Adrenal gland (tissue), 12 donors: ENCODE results near the gene NAGPA. TPM values are rescaled to one million over a fixed set of nuclear protein-coding genes. Genes with fewer than 3 reads are reported as not detected.

ENCODE experiments used
- DNase-seq, 7 donors: peaks; one replicate each; pipeline ENCODE4 v3.0.0-alpha.2; 2019 to 2020
- H3K27ac ChIP-seq, 5 donors: fragments of 200-600 bp; sonication (generic) in 4 of 5; 1 replicate in 3 of 5; 2 replicates in 2 of 5; pipeline versions ENCODE4 v1.5.1 to v1.8.0; 2016 to 2020; ENCODE audit warnings: mild to moderate bottlenecking in 1 of 5
- H3K27me3 ChIP-seq: fragments of 200-600 bp; 2 replicates; pipeline ENCODE4 v1.8.0; 2021
- H3K36me3 ChIP-seq, 2 donors: fragments of 200-600 bp; replicated peaks in 1 of 2; 1 replicate in 1 of 2; 2 replicates in 1 of 2; pipeline versions ENCODE4 v1.5.1 to v1.8.0; 2018 to 2022
- H3K4me1 ChIP-seq, 2 donors: fragments of 200-600 bp; replicated peaks in 1 of 2; 1 replicate in 1 of 2; 2 replicates in 1 of 2; pipeline versions ENCODE4 v1.5.1 to v1.8.0; 2018 to 2021
- H3K4me3 ChIP-seq, 4 donors: fragments of 200-600 bp; sonication (generic) in 3 of 4; one replicate each; pipeline ENCODE4 v1.5.1; 2016 to 2018
- H3K9me3 ChIP-seq, 3 donors: fragments of 200-600 bp; sonication (generic) in 1 of 3; replicated peaks in 1 of 3; 1 replicate in 2 of 3; 2 replicates in 1 of 3; pipeline versions ENCODE4 v1.5.1 to v1.8.0; 2016 to 2021
- CTCF ChIP-seq, 6 experiments: fragments of 450-650 bp in 4 of 6; fragments of 200-600 bp in 2 of 6; sonication (generic) in 1 of 6; IDR thresholded peaks; 1 replicate in 5 of 6; 2 replicates in 1 of 6; pipeline versions ENCODE4 v1.5.1 to v1.8.0; 2016 to 2021; ENCODE audit warnings: antibody characterized with exemption in 6 of 6, mild to moderate bottlenecking in 2 of 6, moderate library complexity in 1 of 6
- POLR2A ChIP-seq, 2 donors: fragments of 450-650 bp; IDR thresholded peaks; one replicate each; pipeline ENCODE4 v1.6.1; 2017; ENCODE audit warnings: antibody characterized with exemption in 2 of 2, mild to moderate bottlenecking in 2 of 2, moderate library complexity in 1 of 2
- WGBS, 4 donors: extraction: QIAGEN DNeasy Blood & Tissue Kit in 2 of 4; methylation state at CpG; one replicate each; pipeline versions ENCODE4 v1.1.5 to v1.1.7; 2013 to 2017; 5-methylcytosine and 5-hydroxymethylcytosine counted together
- intact Hi-C, 2 donors: fragments of 100-400 bp; cut with DNase I; formaldehyde crosslinking; loops; one replicate each; pipeline versions ENCODE4 v1.14.1 to v1.15.0; 2022 to 2023
- polyA plus RNA-seq, 3 donors: library from polyadenylated mRNA; stranded (reverse); fragments of 200-250 nt in 2 of 3; fragments of 350-450 nt in 1 of 3; fragmentation: Illumina TruSeq in 1 of 3; extraction: RNeasy Lipid Tissue Mini Kit (QIAGEN cat#74804) in 1 of 3; gene quantifications; one replicate each; pipeline ENCODE4 v1.2.3, GENCODE V29; 2013 to 2014
- total RNA-seq, 9 donors: library from RNA; depleted of rRNA in 4 of 9; stranded (reverse); fragments of >200 nt in 4 of 9; fragments of 120-200 nt in 1 of 9; fragmentation: NEBNext Ultra II Directional in 1 of 9; extraction: Animal tissue kit (Norgen Biotek cat#: 25700) in 1 of 9; gene quantifications; one replicate each; pipeline versions ENCODE4 v1.1.0 to v1.2.4, GENCODE V29; 2013 to 2023
- donor health status: healthy with polysubstance abuse.
- donor health status: Bipolar disorder and iron deficiency.
- donor health status: DM: yes; HTN: yes; CAD: no.
- donor health status: DM: no; HTN: no; CAD: no.
- donor health status: DM: no; HTN: no; CAD: no.
- donor health status: DM: yes; HTN: yes; CAD: no.

NAGPA gene
- total and polyA plus RNA-seq, 12 donors = 4.5 to 47.8 (median 19.4) TPM

GRCh38 chr16:4987250-4987579 is 46.5 kb downstream of the NAGPA start:
- Histone ChIP-seq H3K4me1 (peaks cover 5 to 7% of the 10 kb centered on the region in 2 donors), H3K27ac (no peak overlapping the region), H3K27me3 (peaks cover 17% of the 10 kb centered on the region), H3K4me3 (no peak overlapping the region), H3K36me3 (no peaks in the 10 kb centered on the region), H3K9me3 (no peaks in the 10 kb centered on the region)
- DNase-seq = no peak
- 1 to 10% (median 4%) methylated on average over 3 to 10 of the region's 10 CpGs for WGBS, 4 donors
- intact Hi-C loops = no loop called here
- TF ChIP-seq POLR2A (IDR thresholded peaks at IDR 0.05) = no peak
- TF ChIP-seq CTCF (IDR thresholded peaks at IDR 0.05) = no peak

GRCh38 chr16:4984174-4984990 is 49.4 kb downstream of the NAGPA start:
- Histone ChIP-seq H3K9me3 (no peaks in the 10 kb centered on the region), H3K27ac (no peak overlapping the region), H3K36me3 (no peaks in the 10 kb centered on the region), H3K4me1 (peaks cover 11 to 14% of the 10 kb centered on the region in 2 donors), H3K27me3 (peaks cover 11% of the 10 kb centered on the region), H3K4me3 (no peak overlapping the region)
- 62 to 67% (median 64%) methylated on average over 5 of the region's 5 CpGs for WGBS, 4 donors
- intact Hi-C loops = no loop called here
- peak in 1 of 6 experiments; percentile 16 for TF ChIP-seq CTCF (IDR thresholded peaks at IDR 0.05)
- TF ChIP-seq POLR2A (IDR thresholded peaks at IDR 0.05) = no peak
- DNase-seq = no peak

GRCh38 chr16:4982056-4982867 is 51.5 kb downstream of the NAGPA start:
- peak in 1 of 2 donors; percentile 31 for TF ChIP-seq POLR2A (IDR thresholded peaks at IDR 0.05)
- no peak for TF ChIP-seq CTCF (IDR thresholded peaks at IDR 0.05)
- peak overlapping the region in 1 of 4 donors; percentile 12 for H3K4me3 ChIP-seq

GRCh38 chr16:4981473-4981872 is 52.3 kb downstream of the NAGPA start:
- WGBS, 4 donors = 46 to 62% (median 52%) methylated on average over 5 to 7 of the region's 7 CpGs
- Histone ChIP-seq H3K4me1 (peaks cover 17 to 18% of the 10 kb centered on the region in 2 donors), H3K4me3 (no peak overlapping the region), H3K27ac (peak overlapping the region in 4 of 5 donors; percentile 47 to 66 (median 53)), H3K9me3 (no peaks in the 10 kb centered on the region), H3K36me3 (no peaks in the 10 kb centered on the region), H3K27me3 (no peaks in the 10 kb centered on the region)
- TF ChIP-seq CTCF (IDR thresholded peaks at IDR 0.05) (no peak), POLR2A (IDR thresholded peaks at IDR 0.05) (no peak)
- intact Hi-C loops = no loop called here
- DNase-seq = peak in 3 of 7 donors; percentile 10 to 35 (median 27)

More at GRCh38 chr16:4982056-4982867, 51.5 kb downstream of the NAGPA start:
- peak; percentile 77 to 89 (median 86) for DNase-seq
- no peaks in the 10 kb centered on the region for H3K36me3 ChIP-seq
- intact Hi-C loops = no loop called here
- H3K4me1 ChIP-seq = peaks cover 11 to 12% of the 10 kb centered on the region in 2 donors
- 14 to 43% (median 23%) methylated on average over 6 to 20 of the region's 20 CpGs for WGBS, 4 donors
- peak overlapping the region in 4 of 5 donors; percentile 47 to 71 (median 60) for H3K27ac ChIP-seq
- no peaks in the 10 kb centered on the region for H3K9me3 ChIP-seq
- no peaks in the 10 kb centered on the region for H3K27me3 ChIP-seq
